ENCODE measurements around the gene MADCAM1.

Gene MADCAM1

GRCh38 chr19:540867-541637 lies 44.8 kb downstream of the MADCAM1 start:
- H3K4me3 ChIP-seq (ENCODE audit: low read depth, low read length): no peak overlapping the region
- TF ChIP-seq, protein P1, sequence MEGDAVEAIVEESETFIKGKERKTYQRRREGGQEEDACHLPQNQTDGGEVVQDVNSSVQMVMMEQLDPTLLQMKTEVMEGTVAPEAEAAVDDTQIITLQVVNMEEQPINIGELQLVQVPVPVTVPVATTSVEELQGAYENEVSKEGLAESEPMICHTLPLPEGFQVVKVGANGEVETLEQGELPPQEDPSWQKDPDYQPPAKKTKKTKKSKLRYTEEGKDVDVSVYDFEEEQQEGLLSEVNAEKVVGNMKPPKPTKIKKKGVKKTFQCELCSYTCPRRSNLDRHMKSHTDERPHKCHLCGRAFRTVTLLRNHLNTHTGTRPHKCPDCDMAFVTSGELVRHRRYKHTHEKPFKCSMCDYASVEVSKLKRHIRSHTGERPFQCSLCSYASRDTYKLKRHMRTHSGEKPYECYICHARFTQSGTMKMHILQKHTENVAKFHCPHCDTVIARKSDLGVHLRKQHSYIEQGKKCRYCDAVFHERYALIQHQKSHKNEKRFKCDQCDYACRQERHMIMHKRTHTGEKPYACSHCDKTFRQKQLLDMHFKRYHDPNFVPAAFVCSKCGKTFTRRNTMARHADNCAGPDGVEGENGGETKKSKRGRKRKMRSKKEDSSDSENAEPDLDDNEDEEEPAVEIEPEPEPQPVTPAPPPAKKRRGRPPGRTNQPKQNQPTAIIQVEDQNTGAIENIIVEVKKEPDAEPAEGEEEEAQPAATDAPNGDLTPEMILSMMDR (IDR thresholded peaks at IDR 0.05): no peak
- peaks cover 9% of the 10 kb centered on the region for H3K79me2 ChIP-seq
- no peaks in the 10 kb centered on the region for H3K4me1 ChIP-seq
- H3K4me2 ChIP-seq (ENCODE audit: low read length): no peak overlapping the region
- no peaks in the 10 kb centered on the region for H3K9me3 ChIP-seq (ENCODE audit: control insufficient read depth, low read length)
- no peak overlapping the region for H3K9ac ChIP-seq
- no peaks in the 10 kb centered on the region for H3K36me3 ChIP-seq (ENCODE audit: control insufficient read depth, insufficient read depth, low read length)
- H3K27me3 ChIP-seq (ENCODE audit: control insufficient read depth, insufficient read depth, low read length): no peaks in the 10 kb centered on the region
- H2AFZ ChIP-seq: no peak overlapping the region
- H3K27ac ChIP-seq: no peak overlapping the region

DNA sequence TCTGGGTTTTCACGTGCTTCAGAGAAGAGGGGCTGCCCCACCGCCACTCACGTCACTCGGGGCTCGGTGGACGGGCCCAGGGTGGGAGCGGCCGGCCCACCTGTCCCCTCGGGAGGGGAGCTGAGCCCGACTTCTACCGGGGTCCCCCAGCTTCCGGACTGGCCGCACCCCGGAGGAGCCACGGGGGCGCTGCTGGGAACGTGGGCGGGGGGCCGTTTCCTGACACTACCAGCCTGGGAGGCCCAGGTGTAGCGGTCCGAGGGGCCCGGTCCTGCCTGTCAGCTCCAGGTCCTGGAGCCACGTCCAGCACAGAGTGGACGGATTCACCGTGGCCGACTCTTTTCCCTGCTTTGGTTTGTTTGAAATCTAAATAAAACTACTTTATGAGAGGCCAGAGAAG lies 45.4 kb downstream of the MADCAM1 start:
- no peaks in the 10 kb centered on the region for H3K4me1 ChIP-seq
- H3K9me3 ChIP-seq (ENCODE audit: control insufficient read depth, low read length): no peaks in the 10 kb centered on the region
- H3K4me3 ChIP-seq (ENCODE audit: low read depth, low read length): no peak overlapping the region
- H3K4me2 ChIP-seq (ENCODE audit: low read length): no peak overlapping the region
- no peaks in the 10 kb centered on the region for H3K36me3 ChIP-seq (ENCODE audit: control insufficient read depth, insufficient read depth, low read length)
- TF ChIP-seq, protein P1 (IDR thresholded peaks at IDR 0.05): no peak
- H3K27me3 ChIP-seq (ENCODE audit: control insufficient read depth, insufficient read depth, low read length): no peaks in the 10 kb centered on the region
- H3K27ac ChIP-seq: no peak overlapping the region
- no peak overlapping the region for H2AFZ ChIP-seq
- peaks cover 2% of the 10 kb centered on the region for H3K79me2 ChIP-seq
- no peak overlapping the region for H3K9ac ChIP-seq

- no peak overlapping the region for H3K9ac ChIP-seq
- no peaks in the 10 kb centered on the region for H3K27me3 ChIP-seq (ENCODE audit: control insufficient read depth, insufficient read depth, low read length)
- H3K4me1 ChIP-seq: no peaks in the 10 kb centered on the region
- H3K4me3 ChIP-seq (ENCODE audit: low read depth, low read length): no peak overlapping the region
- H3K36me3 ChIP-seq (ENCODE audit: control insufficient read depth, insufficient read depth, low read length): no peaks in the 10 kb centered on the region
- no peak overlapping the region for H3K4me2 ChIP-seq (ENCODE audit: low read length)
- no peaks in the 10 kb centered on the region for H3K9me3 ChIP-seq (ENCODE audit: control insufficient read depth, low read length)
- H3K27ac ChIP-seq: no peak overlapping the region
- no peak overlapping the region for H2AFZ ChIP-seq
- H3K79me2 ChIP-seq: no peaks in the 10 kb centered on the region
- TF ChIP-seq, protein P1 (IDR thresholded peaks at IDR 0.05): no peak
Observed at GRCh38 chr19:542173-542866, 46.0 kb downstream of the MADCAM1 start.

DNA sequence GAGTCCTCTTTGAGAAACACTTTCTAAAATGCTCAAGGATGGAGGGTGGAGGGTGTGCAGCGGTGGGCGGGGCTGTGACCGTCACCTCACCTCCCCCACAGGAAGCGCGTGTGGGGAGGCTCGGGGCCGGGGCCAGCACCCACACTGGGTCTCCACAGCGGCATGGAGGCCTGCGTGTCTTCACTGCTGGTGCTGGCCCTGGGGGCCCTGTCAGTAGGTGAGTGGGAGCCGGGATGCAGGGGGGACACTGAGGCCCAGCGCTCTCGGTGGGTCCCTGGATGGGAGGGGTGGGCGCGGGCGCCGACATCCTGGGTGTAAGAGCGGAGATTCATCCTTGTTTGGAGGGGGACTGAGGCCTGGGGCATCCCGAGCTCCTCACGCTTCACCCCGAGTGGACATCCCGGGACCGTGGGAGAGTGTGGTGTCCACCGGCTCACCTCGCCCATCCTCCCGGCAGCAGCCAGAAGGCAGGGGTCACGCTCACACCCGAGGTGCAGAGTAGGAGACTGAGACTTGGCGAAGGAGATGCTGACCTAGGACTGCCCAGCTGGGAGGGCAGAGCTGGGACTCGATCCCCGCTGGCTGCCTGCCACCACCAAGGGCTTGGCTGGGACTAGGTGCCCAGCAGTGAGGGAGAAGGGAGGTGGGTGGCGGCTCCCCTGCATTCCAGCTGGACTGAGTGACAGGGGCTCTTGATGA lies 47.8 kb downstream of the MADCAM1 start, which contains the start of gene GZMM:
Gene GZMM, plus strand, starts transcription at position 144 of the 699 bp plus-strand sequence. Its CDS starts 19 bp downstream, at position 163.
- no peak within 1 kb of the TSS for H2AFZ ChIP-seq
- H3K79me2 ChIP-seq: no peaks in the 10 kb centered on the region
- H3K4me2 ChIP-seq (ENCODE audit: low read length): no peak within 1 kb of the TSS
- no peaks in the 10 kb centered on the region for H3K9me3 ChIP-seq (ENCODE audit: control insufficient read depth, low read length)
- H3K27me3 ChIP-seq (ENCODE audit: control insufficient read depth, insufficient read depth, low read length): no peaks in the 10 kb centered on the region
- H3K9ac ChIP-seq: no peak within 1 kb of the TSS
- H3K4me1 ChIP-seq: no peaks in the 10 kb centered on the region
- TF ChIP-seq, protein P1 (IDR thresholded peaks at IDR 0.05): no peak
- H3K36me3 ChIP-seq (ENCODE audit: control insufficient read depth, insufficient read depth, low read length): no peaks in the 10 kb centered on the region
- no peak within 1 kb of the TSS for H3K4me3 ChIP-seq (ENCODE audit: low read depth, low read length)
- H3K27ac ChIP-seq: no peak within 1 kb of the TSS
